ENCODE data around the gene GMDS.

DNA sequence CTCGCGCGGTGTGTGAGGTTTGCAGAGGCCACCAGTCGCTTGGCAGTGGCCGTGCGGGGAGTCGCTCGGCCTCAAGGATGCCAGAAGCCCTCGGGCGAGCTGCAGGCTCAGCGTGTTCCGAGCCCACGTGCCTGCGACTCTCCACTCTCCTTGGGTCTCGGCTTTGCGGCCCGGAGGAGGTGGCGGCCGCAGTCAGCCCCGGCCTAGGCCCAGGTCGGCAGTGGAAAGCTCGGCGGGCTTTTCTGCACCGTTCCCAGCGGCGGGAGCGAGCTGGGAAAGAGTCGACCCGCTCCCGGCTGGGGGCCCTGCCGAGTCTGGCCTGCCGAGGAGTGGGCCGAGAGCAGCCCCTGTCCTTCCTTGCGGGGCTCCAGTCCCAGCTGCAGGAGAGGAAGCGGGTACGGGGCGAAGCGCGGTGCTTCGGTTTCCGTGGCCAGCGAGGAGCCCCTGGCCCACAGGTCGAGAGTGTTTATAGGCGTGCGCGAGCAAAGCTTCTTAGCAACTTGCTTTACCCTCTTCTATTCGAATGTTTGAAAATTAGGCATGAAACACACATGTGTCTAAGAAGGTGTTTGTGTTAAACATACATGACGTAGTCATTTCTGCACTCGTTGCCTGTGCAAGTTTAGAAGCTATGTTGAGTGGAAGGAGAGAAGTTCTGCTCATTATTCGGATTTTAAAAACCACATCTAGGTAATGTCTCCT lies 630.1 kb downstream of the GMDS start:
- no peak for TF ChIP-seq CEBPB (IDR thresholded peaks at IDR 0.05; ENCODE audit: low read depth, low read length)
- TF ChIP-seq, protein P1, sequence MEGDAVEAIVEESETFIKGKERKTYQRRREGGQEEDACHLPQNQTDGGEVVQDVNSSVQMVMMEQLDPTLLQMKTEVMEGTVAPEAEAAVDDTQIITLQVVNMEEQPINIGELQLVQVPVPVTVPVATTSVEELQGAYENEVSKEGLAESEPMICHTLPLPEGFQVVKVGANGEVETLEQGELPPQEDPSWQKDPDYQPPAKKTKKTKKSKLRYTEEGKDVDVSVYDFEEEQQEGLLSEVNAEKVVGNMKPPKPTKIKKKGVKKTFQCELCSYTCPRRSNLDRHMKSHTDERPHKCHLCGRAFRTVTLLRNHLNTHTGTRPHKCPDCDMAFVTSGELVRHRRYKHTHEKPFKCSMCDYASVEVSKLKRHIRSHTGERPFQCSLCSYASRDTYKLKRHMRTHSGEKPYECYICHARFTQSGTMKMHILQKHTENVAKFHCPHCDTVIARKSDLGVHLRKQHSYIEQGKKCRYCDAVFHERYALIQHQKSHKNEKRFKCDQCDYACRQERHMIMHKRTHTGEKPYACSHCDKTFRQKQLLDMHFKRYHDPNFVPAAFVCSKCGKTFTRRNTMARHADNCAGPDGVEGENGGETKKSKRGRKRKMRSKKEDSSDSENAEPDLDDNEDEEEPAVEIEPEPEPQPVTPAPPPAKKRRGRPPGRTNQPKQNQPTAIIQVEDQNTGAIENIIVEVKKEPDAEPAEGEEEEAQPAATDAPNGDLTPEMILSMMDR (conservative IDR thresholded peaks at IDR 0.05; ENCODE audit: low read depth, low read length), result no peak
- no peak for TF ChIP-seq MXI1 (IDR thresholded peaks at IDR 0.05; ENCODE audit: borderline replicate concordance, low read depth, low read length)
- TF ChIP-seq MAZ (IDR thresholded peaks at IDR 0.05; ENCODE audit: borderline replicate concordance, low read depth, low read length), result no peak
- TF ChIP-seq RFX5 (IDR thresholded peaks at IDR 0.05; ENCODE audit: low read depth, low read length), result no peak
- no peak for TF ChIP-seq RAD21 (IDR thresholded peaks at IDR 0.05; ENCODE audit: low read length)
- TF ChIP-seq POLR2A (IDR thresholded peaks at IDR 0.05; ENCODE audit: low read depth, low read length), result no peak
